CD1c-positive myeloid dendritic cell (primary cell): Measurements from ENCODE around the gene ARHGAP25.
A peak's percentile ranks its signal among the peaks of the same experiment; 100 is the strongest.

Source experiments
- DNase-seq: peaks from one replicate; pipeline ENCODE4 v3.0.0-alpha.2; 2016; ENCODE audit errors: extremely low spot score

The ARHGAP25 gene

GRCh38 chr2:68861330-68861729 lies 126.7 kb downstream of the ARHGAP25 start:
- peak; percentile 70 for DNase-seq

GRCh38 chr2:68862889-68863288 lies 128.3 kb downstream of the ARHGAP25 start:
- DNase-seq: no peak

DNA sequence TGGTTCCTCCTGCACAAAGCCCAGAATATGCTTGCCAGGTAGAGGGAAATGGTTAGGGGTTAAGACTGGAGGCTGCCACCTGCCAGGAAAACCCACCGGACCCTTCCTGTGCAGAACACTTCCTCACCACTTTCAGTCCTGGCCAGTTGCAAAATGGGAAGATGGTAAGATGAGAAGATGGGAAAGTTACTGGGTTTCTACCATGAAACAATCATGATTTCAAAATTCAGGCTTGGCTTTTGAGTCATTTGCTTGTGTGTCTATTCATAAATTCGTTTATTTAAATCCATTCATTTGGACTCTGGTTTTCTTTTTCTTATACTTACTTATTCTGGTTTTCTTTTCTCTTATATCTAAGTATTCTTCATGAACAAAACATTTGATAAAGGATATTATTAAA lies 129.4 kb downstream of the ARHGAP25 start:
- no peak for DNase-seq

DNA sequence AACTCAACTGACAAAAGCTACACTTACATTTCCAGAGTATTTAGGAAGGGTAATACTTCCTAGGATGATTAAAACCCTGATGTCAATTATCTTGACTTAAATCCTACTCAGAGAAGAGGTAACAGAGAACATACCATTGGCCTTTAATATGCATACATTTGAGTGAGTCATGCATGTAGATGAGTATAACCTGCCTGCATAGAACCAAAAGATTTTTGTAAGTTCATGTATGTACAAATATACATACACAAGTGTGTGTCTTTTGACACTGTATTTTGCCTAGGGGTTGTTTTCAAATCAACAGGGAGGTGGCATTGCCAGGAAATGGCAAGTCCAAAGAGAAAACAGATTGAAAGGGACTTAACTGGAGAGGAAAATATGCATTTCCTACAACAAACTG lies 130.5 kb downstream of the ARHGAP25 start:
- no peak for DNase-seq

DNA sequence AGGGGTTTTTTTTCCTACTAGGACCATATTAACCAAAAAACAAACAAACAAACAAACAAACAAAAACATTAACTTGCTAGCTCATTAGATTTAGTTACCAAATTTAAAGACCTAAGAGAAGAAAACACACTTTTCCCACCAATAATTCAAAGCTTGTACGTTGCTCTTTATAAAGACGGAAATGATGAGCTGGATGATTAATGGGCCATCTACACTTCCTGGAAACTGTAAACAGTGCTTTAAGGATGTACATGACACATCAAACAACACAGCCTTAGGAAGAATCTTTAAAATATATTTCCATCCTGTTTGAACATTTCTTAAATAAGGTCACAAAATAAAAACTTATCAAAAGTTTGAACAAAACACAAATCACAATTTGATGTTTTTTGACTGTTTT lies 135.6 kb downstream of the ARHGAP25 start:
- DNase-seq: peak; percentile 16

GRCh38 chr2:68871159-68871764 lies 136.7 kb downstream of the ARHGAP25 start, which contains the start of gene BMP10:
Gene BMP10 (minus strand): TSS chr2:68871397. CDS start chr2:68871358, 39 bp downstream.
- no peak for DNase-seq
